Smooth muscle cell of the coronary artery (primary cell): Measurements from ENCODE around the gene C2CD3. TPM values are rescaled to one million over a fixed set of nuclear protein-coding genes. Genes with fewer than 3 reads are reported as not detected.

Source experiments
- total RNA-seq: library from RNA; depleted of rRNA; stranded (reverse); fragments of >200 nt; gene quantifications from 2 replicates; pipeline ENCODE4 v1.2.3, GENCODE V29; 2014; ENCODE audit warnings: low replicate concordance

Gene C2CD3, protein sequence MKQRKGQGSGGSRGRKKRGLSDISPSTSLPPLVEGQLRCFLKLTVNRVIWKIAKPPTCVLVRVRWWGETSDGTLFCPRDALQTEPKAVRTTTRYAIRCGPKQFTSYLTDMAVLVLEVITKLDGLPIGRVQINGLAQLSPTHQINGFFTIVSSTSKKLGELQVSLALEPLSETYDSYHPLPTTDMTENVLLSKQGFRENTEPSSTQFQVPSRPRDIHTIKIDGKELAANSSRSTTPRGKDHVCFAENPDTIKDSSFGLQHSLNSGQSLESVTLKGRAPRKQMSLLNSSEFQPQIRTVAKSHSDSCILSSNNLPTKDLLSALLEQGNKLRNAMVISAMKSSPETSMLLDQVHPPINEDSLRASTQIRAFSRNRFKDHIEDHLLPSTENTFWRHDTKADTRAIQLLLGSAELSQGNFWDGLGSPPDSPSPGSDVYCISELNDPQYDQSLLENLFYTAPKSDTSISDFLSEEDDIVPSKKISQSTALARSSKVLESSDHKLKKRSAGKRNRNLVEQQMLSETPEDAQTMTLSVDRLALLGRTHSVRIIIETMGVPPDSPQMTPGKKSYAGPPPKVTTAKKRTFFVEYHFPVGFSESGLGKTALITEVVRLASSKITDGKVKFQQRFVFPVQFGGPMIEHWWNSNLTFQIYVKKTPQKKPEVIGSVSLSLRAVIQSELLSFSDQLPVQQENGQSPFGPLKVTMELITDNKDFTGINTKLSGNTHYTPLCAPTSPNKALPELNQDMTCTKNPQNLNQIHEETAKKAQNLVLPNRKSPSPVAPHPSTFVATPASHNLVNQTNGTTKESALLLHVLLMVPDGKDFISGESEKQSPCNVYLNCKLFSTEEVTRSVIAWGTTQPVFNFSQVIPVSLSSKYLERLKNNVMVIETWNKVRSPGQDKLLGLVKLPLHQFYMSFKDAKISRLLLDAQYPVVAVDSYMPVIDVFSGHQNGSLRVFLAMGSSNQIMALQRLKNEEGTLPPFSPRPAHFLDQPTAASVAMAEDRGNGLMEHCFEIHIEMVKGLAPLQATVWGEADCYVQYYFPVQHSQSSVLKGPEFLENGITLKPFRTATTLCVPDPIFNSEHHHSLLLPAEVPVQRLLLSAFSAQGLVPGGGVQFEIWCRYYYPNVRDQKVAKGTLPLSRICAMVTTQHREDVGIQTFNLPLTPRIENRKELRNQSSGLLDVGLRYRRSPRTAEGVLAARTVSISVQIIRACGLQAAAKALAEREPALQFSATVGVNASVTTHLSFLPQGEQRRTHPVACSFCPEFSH (N-terminal part only)
- total RNA-seq = 5.3 and 8.0 TPM in 2 replicates

DNA sequence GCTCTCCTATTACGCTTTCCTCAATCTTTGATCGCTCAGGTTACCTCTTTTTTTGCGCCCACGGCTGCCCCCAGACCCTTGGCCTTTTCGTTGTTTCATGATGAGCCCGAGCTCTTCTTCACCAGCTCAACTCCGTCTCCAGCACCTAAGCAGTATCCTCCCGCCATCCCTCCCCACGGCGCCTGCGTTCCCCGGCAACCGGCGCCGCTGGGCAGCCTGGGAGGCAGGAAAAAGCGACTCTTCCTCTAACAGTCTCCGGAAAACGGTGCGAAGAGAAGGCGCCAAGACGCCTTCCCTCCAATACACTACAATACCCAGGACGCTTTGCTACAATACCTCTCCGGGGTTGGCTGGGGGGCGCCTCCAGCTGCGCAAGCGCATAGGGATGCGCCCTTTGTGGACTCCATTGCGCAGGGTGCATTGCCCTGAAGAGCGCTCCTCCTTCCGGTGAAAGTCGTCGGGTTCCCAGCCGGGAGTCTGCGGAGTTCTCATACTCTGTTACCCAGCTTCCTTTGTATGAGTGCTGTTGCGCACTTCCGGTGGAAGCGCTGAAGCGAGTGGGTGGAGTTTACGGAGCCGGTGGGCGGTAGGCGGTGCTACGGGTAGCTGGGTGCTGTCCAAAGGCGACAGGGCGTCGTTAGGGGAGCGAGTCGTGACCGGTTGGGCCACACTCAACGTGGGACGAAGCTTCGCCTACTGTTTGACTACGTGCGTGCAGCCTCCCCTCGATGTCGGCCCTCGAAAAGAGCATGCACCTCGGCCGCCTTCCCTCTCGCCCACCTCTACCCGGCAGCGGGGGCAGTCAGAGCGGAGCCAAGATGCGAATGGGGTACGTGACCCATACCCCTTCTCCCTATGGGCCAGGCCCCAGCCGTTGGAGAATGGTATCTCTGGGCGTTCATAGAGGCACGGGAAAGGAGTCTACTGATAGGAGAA lies at the start of gene C2CD3, which contains the start of gene PPME1:
Gene C2CD3 (minus strand): TSS at position 309 of the 936 bp plus-strand sequence. CDS start 210 bp downstream, at position 99.
Gene PPME1 (plus strand): TSS at position 596 of the 936 bp plus-strand sequence. CDS start 133 bp downstream, at position 729.

DNA sequence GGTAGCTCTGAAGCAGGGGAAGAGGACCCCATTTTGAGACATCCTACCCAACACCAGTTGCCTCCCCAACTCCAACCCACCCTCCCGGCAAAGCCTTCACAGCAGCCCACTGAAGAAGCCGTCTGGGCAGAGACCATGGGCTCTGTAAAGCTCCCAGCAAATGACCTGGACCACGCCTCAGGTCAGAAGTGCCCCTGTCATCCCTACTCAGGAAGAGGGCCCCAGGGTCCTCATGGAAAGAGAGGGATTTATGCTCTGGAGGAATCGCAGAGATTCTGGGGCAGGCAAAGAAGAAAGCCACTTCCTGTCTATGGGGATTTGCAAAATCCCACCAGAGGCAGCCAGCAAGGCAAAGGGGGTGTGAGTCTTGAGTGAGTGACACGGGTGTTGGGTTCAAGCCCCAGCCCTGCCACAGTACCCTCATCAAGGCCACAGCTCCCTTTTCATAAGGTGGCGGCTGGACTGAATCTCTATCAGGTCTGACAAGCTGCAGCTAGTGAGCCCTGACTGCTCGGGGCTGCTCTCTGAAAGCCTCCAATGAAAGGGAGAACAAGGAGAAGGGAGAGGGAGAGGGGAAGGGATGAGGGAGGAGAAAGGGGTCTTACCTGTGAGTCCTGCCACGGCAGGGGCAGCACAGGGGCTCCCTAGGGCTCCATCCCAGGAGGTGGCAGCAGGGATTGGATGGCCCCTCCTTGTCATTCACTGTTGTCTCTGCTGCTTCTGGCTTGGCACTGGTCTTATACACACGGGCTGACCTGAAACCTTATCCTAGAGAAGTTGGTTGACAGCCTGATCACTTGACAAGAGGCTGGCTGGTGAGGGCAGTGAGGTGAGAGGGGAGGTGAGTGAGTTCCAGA lies 162.2 kb downstream of the C2CD3 start, which contains the start of gene UCP3:
Gene UCP3 (minus strand): TSS at position 713 of the 857 bp plus-strand sequence. CDS start 2,043 bp downstream, outside the sequence.

DNA sequence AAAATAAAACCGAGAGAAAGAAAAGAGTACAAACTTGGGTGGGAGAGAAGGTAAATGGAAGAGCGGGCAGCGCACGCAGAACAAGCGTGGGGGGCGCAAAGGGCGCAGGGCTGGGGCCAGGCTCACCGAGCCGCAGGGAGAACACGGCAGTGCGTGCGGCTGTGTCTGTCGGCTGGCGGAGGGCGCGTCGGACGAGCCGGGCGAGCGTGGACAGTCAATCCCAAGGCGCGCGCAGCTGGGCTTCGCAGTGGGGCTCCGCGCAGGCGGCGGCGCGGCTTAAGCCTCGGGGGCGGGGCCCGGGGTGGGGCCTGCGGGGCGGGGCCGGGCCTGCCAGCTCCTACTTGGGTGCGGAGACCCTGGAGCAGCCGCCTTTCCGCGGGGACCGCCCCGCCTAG lies 188.2 kb downstream of the C2CD3 start, which contains the start of gene UCP2:
Gene UCP2 (minus strand): TSS at position 249 of the 395 bp plus-strand sequence. CDS start 4,465 bp downstream, outside the sequence.

Other genes with a start within 250 kb of the C2CD3 start
- 0.15 TPM in 1 of 2 replicates, not detected in the other for gene DNAJB13, start 220.0 kb downstream of the C2CD3 start, total RNA-seq
- gene UCP2, start 188.2 kb downstream of the C2CD3 start, total RNA-seq = 0.60 TPM in 1 of 2 replicates, not detected in the other
- gene UCP3, start 161.9 kb downstream of the C2CD3 start, total RNA-seq = 0.08 and 0.12 TPM in 2 replicates
- gene PPME1, start 287 bp upstream of the C2CD3 start, total RNA-seq = 35.9 and 58.6 TPM in 2 replicates
- 6.1 and 19.2 TPM in 2 replicates for gene P4HA3, start 140.6 kb upstream of the C2CD3 start, total RNA-seq
- gene PGM2L1, start 227.4 kb upstream of the C2CD3 start, total RNA-seq = 1.3 and 11.4 TPM in 2 replicates